Renal pelvis (tissue), 12 donors: ENCODE data around the gene ADPRM. TPM values are rescaled to one million over a fixed set of nuclear protein-coding genes. Genes with fewer than 3 reads are reported as not detected.

Source experiments
- DNase-seq: peaks from one replicate; pipeline ENCODE4 v3.0.0-alpha.2; 2013
- long read RNA-seq, 16 experiments: transcript quantifications; one replicate each; lab custom pipeline, GENCODE V29; 2026
- polyA plus RNA-seq, 3 donors: library from polyadenylated mRNA; unstranded; fragments of 120-200 nt; gene quantifications; one replicate each; pipeline ENCODE4 v1.2.1, GENCODE V29; 2013; ENCODE audit not compliant: insufficient read length in 3 of 3

The ADPRM gene, protein sequence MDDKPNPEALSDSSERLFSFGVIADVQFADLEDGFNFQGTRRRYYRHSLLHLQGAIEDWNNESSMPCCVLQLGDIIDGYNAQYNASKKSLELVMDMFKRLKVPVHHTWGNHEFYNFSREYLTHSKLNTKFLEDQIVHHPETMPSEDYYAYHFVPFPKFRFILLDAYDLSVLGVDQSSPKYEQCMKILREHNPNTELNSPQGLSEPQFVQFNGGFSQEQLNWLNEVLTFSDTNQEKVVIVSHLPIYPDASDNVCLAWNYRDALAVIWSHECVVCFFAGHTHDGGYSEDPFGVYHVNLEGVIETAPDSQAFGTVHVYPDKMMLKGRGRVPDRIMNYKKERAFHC
- 10 to 100 TPM; 13.5 to 15.1 (median 13.6) TPM for polyA plus RNA-seq
- long read RNA-seq, donor 1, partial matches to known transcripts: 0 of 12 reads
- long read RNA-seq, donor 1, other reads (novel, unspliced or antisense): 9 of 12 reads
- long read RNA-seq, donor 2, partial matches to known transcripts: 10 of 15 reads
- long read RNA-seq, donor 2, other reads (novel, unspliced or antisense): 0 of 15 reads
- long read RNA-seq, donor 3, partial matches to known transcripts: 0 of 3 reads
- long read RNA-seq, donor 3, other reads (novel, unspliced or antisense): 0 of 3 reads
- long read RNA-seq, donor 4, partial matches to known transcripts: 0 of 6 reads
- long read RNA-seq, donor 4, other reads (novel, unspliced or antisense): 0 of 6 reads
- long read RNA-seq, donor 5, partial matches to known transcripts: 0 of 3 reads
- long read RNA-seq, donor 5, other reads (novel, unspliced or antisense): 0 of 3 reads
- long read RNA-seq, donor 6, partial matches to known transcripts: 0 of 16 reads
- long read RNA-seq, donor 6, other reads (novel, unspliced or antisense): 14 of 16 reads
- long read RNA-seq, donor 7, partial matches to known transcripts: 0 of 10 reads
- long read RNA-seq, donor 7, other reads (novel, unspliced or antisense): 6 of 10 reads
- long read RNA-seq, donor 8: 0 reads
- long read RNA-seq, donor 9, partial matches to known transcripts: 5 of 10 reads
- long read RNA-seq, donor 9, other reads (novel, unspliced or antisense): 0 of 10 reads
- long read RNA-seq, donor 10, partial matches to known transcripts: 0 of 7 reads
- long read RNA-seq, donor 10, other reads (novel, unspliced or antisense): 7 of 7 reads
- long read RNA-seq, donor 11, partial matches to known transcripts: 0 of 3 reads
- long read RNA-seq, donor 11, other reads (novel, unspliced or antisense): 0 of 3 reads
- long read RNA-seq, donor 12, transcript ADPRM-202 (4 exons, 1,277 nt): major isoform, 5 of 13 reads
- long read RNA-seq, donor 12, partial matches to known transcripts: 6 of 13 reads
- long read RNA-seq, donor 12, other reads (novel, unspliced or antisense): 0 of 13 reads
- long read RNA-seq, donor 13, partial matches to known transcripts: 0 of 2 reads
- long read RNA-seq, donor 13, other reads (novel, unspliced or antisense): 0 of 2 reads
- long read RNA-seq, donor 14: 0 reads
- long read RNA-seq, donor 15: 0 reads
- long read RNA-seq, donor 16, partial matches to known transcripts: 10 of 26 reads
- long read RNA-seq, donor 16, other reads (novel, unspliced or antisense): 10 of 26 reads

DNA sequence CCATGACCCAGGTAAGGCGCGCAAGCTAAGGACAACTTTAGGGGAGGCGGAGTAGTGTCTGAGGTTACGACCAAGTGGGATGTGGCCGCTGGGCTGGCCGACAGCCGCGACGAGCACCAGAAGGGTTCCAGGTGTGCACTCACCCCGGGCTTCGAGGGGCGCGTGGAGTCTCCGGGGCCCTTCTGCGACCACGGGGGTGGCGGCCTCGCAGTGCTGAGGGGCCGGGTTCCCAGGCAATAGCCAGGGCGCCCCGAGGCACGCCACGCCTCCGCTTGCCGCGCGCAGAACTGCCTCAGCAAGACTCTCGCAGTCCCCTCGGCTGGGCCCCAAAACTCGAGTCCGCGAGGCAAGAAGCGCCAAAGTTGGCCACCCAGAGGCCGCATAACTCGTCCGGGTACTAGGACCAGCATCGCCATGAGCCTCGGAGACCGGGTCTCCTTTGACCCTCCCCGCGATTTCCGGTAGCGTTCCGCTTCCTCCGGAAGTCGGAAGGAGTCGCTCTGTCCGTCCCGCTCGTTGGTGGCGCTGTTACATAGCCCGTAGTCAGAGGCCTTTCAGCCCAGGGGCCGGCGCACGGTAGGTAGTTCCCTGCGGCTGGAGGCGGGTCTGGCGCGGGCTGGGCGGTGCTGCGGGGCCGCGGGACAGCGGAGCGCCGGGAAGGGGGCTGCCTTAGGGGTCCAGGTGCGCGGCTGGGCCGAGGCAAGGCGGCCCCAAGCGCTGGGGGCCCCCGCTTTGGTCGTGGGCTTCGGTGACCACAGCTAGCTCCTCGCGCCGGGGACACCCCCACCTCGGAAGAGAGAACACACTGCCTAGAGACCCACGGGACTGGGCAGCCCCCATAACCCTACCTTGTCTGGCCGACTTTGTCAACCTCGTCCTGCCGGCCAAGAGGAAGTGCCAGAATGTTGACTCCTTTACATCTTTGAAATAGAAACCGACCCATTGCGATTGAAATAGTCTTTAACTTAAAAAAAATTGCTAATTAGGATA lies at the start of gene ADPRM, which contains the start of gene SCO1:
Gene ADPRM, plus strand, starts transcription at position 503 of the 990 bp plus-strand sequence. CDS start 7,333 bp downstream, outside the sequence.
Gene SCO1, minus strand, starts transcription at position 442 of the 990 bp plus-strand sequence. Its CDS starts 26 bp downstream, at position 416.
- peak; percentile 96 for DNase-seq

DNA sequence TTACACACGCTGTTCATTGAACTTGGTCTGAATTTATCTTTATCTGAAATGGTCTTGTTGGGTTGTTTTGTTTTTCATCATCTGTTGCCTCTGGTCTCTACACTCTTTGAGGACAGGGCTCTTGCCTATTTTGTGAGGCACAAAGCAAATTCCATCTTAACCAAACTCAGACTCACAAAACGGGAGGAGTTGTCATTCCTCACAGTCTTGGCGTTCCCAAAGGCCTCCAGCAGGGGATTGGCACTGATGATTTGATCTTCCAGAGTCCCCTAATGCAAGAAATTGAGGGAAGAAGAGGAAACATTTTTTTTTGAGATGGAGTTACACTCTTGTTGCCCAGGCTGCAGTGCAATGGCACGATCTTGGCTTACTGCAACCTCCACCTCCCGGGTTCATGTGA lies 49.0 kb upstream of the ADPRM start:
- no peak for DNase-seq

DNA sequence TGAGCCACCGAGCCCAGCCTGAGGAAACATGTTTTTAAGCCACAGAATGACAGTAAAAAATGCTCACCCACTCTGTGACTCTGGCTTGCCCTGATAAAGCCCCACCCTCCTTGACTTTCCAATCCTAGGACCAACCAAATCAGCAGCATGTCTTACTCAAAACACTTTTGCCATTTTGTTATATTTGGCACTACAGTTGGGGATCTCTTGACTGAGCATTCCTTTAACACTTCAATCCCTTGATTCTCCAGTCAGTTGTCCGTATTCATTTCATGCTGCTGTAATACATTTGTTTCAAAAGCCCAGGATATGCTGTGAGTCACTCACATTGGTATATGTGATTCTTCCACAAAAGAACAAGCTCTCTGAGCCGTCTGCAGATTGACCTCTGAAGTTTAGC lies 48.4 kb upstream of the ADPRM start:
- no peak for DNase-seq

GRCh38 chr17:10649602-10650001 lies 47.8 kb upstream of the ADPRM start:
- DNase-seq: no peak

DNA sequence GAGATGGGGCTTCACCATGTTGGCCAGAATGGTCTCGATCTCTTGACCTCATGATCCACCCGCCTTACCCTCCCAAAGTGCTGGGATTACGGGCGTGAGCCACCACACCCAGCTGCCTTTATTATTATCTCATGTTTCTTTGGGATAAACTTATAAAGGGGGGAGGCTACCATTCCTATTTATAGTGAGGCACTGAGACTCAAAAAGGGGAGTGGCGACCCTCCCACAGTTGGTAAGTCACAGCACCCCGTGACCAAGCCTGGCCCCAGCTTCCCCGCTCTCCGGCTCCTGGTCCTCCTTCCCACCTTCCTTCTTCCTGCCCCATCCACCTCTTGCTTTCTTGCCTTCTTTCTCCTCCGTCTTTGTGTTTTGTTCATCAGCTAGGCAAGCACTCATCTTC lies 45.5 kb upstream of the ADPRM start:
- DNase-seq: no peak

GRCh38 chr17:10652984-10653659 lies 44.3 kb upstream of the ADPRM start:
- DNase-seq: no peak

- no peak for DNase-seq
These were observed 43.4 kb upstream of the ADPRM start for GRCh38 chr17:10653987-10654386.

DNA sequence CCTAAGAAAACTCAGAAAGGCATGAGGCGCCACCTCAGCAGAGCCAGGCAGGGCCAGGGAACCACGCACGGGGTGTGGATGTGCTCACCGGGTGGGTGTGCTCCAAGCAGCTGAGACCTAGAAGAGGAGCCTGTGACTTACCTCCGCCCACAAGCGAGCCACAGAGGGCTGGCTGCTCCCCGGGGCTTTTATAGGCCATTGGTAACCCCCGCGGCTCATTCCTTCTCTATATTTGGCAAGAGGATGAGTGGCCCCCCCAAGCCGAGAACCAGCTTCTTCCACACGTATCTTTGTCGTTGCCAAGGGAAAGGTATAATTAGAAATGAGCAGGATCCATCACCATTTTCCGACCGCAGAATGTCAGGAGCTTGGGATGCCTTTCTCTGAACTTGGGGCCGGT lies 40.2 kb upstream of the ADPRM start, which contains the start of gene MYH3:
Gene MYH3, minus strand, starts transcription at position 162 of the 400 bp plus-strand sequence. CDS start 2,245 bp downstream, outside the sequence.
- no peak for DNase-seq

GRCh38 chr17:10657879-10658278 lies 39.5 kb upstream of the ADPRM start:
- DNase-seq: no peak

DNA sequence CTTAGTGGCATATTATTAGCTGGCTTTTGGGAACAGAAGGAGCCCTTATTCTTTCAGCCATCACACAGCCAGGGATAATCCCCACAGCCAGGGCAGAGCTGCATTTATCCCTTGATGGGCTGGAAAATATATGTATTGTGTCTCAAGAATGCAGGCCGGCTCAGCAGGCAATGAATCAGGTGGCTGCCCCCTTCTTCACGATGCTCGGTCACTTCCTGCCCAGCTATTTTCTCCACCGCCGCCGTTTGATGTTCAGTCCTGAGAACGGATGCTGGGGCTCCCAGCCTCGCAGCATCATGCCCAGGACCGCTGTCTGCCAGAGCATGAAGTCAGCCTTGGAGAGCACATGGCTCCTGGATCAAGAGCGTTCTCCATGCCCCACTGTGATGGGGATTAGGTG lies 36.0 kb upstream of the ADPRM start:
- DNase-seq: no peak

- DNase-seq: no peak
These were observed 34.2 kb upstream of the ADPRM start for GRCh38 chr17:10663231-10663630.

GRCh38 chr17:10664571-10664970 lies 32.8 kb upstream of the ADPRM start:
- DNase-seq: no peak

DNA sequence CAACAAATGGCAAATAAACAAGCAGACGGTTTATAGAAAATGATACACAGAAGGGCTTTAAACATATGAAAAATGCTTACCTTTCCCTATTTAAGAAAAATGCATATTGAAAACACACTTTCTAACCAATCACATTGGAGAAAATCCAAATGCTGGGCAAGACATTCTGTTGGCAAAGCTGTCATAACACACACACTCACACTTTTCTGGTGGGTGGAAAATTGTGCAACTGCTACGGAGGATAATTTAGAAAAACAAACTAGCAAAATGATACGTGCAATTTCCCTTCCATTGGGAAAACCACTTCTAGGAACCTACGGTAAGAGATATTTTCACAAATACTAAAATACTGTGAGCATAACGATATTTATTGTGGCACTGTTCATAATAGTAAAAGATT lies 30.5 kb upstream of the ADPRM start:
- DNase-seq: no peak

- no peak for DNase-seq
These were observed 28.6 kb upstream of the ADPRM start for GRCh38 chr17:10668775-10669174.

DNA sequence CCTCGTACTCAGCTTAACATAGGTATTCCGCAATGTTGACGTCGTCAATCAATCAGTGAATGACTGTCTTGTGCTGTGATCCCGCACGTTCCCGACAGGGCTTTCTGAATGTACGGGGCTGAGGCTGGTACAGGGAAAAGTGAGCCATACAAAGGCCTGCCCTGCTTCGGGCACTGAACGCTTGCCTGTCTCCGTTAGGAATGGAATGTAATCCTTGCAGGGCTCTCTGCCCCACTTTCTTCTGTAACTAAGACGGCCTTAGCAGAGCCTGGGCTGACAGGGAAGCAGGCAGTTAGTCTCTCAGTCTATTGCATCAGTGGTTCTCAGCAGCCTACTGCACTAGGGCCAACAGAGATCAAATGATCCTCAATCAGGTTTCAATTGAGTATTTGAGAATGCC lies 24.1 kb upstream of the ADPRM start:
- no peak for DNase-seq

GRCh38 chr17:10674704-10675103 lies 22.7 kb upstream of the ADPRM start:
- no peak for DNase-seq

DNA sequence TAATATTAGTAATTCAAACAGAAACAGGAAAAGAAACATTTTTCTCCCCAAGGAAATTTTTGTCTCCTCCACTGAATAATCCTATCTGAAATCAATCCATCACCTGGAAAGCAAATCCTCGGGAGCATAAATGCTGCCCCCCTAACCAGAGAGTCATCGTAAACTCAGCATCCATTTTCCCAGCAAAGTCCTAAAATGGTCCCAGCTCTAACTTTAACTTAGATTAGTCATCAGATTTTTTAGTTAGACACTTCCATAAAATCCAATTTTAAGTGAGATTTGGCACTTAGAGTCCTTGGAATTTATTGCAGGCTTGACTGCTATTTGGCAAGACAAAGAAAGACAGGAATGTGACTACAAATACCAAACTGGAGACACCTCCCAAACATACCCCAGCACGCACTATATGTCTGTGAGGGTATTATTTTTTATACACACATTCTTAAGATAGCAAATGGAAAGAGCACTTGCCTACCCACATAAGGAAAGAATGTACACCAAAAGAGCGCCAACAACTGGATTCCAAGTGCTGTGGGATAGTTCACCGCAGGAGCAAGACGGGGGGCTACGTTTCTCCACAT lies 15.4 kb upstream of the ADPRM start:
- no peak for DNase-seq

GRCh38 chr17:10683853-10684252 lies 13.5 kb upstream of the ADPRM start:
- no peak for DNase-seq

DNA sequence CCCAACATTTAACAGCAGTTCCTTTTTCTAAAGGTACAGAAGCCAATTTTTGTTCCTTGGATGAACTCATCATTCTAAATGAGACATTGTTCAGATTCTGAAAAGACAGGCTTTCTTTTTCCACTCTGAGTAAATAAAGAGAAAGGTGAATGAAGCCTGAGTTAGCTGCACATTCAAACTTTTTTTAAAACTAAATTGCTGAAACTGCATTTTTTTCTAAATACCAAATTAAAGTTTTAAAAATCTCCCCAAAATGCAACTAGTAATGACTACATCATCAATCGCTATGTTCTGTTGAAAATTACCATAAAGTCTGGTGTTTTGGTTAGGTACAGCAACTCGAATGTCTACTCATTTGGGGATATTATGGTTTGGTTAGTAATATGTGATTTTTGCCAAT lies 9.9 kb upstream of the ADPRM start:
- DNase-seq: no peak
